GM10248 (cell line): ENCODE measurements around the gene GTF2IRD2.
"Not testable (repeated sequence)": the region's sequence is repeated elsewhere in the genome, so short reads cannot be mapped to it uniquely, and the experiment has no call there.

Experiments used
- CTCF ChIA-PET: fragments of 300-600 bp; sonication (Branson Sonifier 250); formaldehyde crosslinking; extraction: SDS; loops from one replicate; lab custom pipeline; 2021; ENCODE audit warnings: antibody characterized with exemption; lab: Yijun Ruan, JAX
- POLR2A ChIA-PET: fragments of 350-650 bp; sonication (Branson Sonifier 250); formaldehyde crosslinking; extraction: SDS; loops from one replicate; lab custom pipeline; 2020; ENCODE audit warnings: antibody characterized with exemption; lab: Yijun Ruan, JAX
- DNase-seq: peaks from one replicate; pipeline ENCODE4 v3.0.0; 2012; ENCODE audit errors: extremely low spot score

GTF2IRD2 gene

GRCh38 chr7:74850833-74851721 is at the start of gene GTF2IRD2:
GTF2IRD2 (minus strand) TSS chr7:74851605; CDS start chr7:74836378, 15,227 bp downstream.
- DNase-seq, POLR2A ChIA-PET, CTCF ChIA-PET: not testable (repeated sequence)

GRCh38 chr7:74890158-74891123 is 39.0 kb upstream of the GTF2IRD2 start:
- CTCF ChIA-PET, POLR2A ChIA-PET, DNase-seq: not testable (repeated sequence)

GRCh38 chr7:74889518-74890129 is 38.2 kb upstream of the GTF2IRD2 start:
- DNase-seq, POLR2A ChIA-PET, CTCF ChIA-PET: not testable (repeated sequence)

- CTCF ChIA-PET, DNase-seq, POLR2A ChIA-PET: not testable (repeated sequence)
Measured at GRCh38 chr7:74885295-74885694, 33.9 kb upstream of the GTF2IRD2 start.

- CTCF ChIA-PET, POLR2A ChIA-PET, DNase-seq: not testable (repeated sequence)
Measured at GRCh38 chr7:74882110-74882509, 30.7 kb upstream of the GTF2IRD2 start.

- DNase-seq, POLR2A ChIA-PET, CTCF ChIA-PET: not testable (repeated sequence)
Measured at GRCh38 chr7:74874748-74875512, 23.5 kb upstream of the GTF2IRD2 start.

GRCh38 chr7:74874104-74874747 is 22.8 kb upstream of the GTF2IRD2 start:
- POLR2A ChIA-PET, DNase-seq: not testable (repeated sequence)

GRCh38 chr7:74872542-74872941 is 21.1 kb upstream of the GTF2IRD2 start:
- POLR2A ChIA-PET, CTCF ChIA-PET, DNase-seq: not testable (repeated sequence)

More at GRCh38 chr7:74874104-74874747, 22.8 kb upstream of the GTF2IRD2 start:
- CTCF ChIA-PET, result not testable (repeated sequence)

GRCh38 chr7:74865777-74866176 is 14.4 kb upstream of the GTF2IRD2 start:
- CTCF ChIA-PET, POLR2A ChIA-PET, DNase-seq: not testable (repeated sequence)

- CTCF ChIA-PET, POLR2A ChIA-PET, DNase-seq: not testable (repeated sequence)
Measured at GRCh38 chr7:74849853-74850252, 1.6 kb downstream of the GTF2IRD2 start.

- DNase-seq, CTCF ChIA-PET, POLR2A ChIA-PET: not testable (repeated sequence)
Measured at GRCh38 chr7:74830411-74830810, 21.0 kb downstream of the GTF2IRD2 start.

GRCh38 chr7:74829959-74830358 is 21.4 kb downstream of the GTF2IRD2 start:
- CTCF ChIA-PET, POLR2A ChIA-PET, DNase-seq: not testable (repeated sequence)

GRCh38 chr7:74821259-74821658 is 30.1 kb downstream of the GTF2IRD2 start:
- DNase-seq, CTCF ChIA-PET, POLR2A ChIA-PET: not testable (repeated sequence)

- CTCF ChIA-PET, DNase-seq, POLR2A ChIA-PET: not testable (repeated sequence)
Measured at GRCh38 chr7:74820146-74820805, 31.1 kb downstream of the GTF2IRD2 start.

- DNase-seq, CTCF ChIA-PET, POLR2A ChIA-PET: not testable (repeated sequence)
Measured at GRCh38 chr7:74815882-74816281, 35.5 kb downstream of the GTF2IRD2 start.

GRCh38 chr7:74798644-74799043 is 52.8 kb downstream of the GTF2IRD2 start:
- POLR2A ChIA-PET, CTCF ChIA-PET: not testable (repeated sequence)

More at GRCh38 chr7:74798644-74799043, 52.8 kb downstream of the GTF2IRD2 start:
- DNase-seq, result not testable (repeated sequence)
